NT2/D1 (cell line): ENCODE measurements around the gene BICRA.

Source experiments
- SUZ12 ChIP-seq: IDR thresholded peaks from 2 replicates; pipeline ENCODE4 v1.6.1; 2011; ENCODE audit not compliant: insufficient read length, insufficient read depth; ENCODE audit errors: extremely low read depth
- YY1 ChIP-seq: IDR thresholded peaks from 2 replicates; pipeline ENCODE4 v1.6.1; 2011; ENCODE audit not compliant: insufficient read length, insufficient read depth
- ZNF274 ChIP-seq: IDR thresholded peaks from 2 replicates; pipeline ENCODE4 v1.6.1; 2011; ENCODE audit warnings: mild to moderate bottlenecking, low read depth, low read length

DNA sequence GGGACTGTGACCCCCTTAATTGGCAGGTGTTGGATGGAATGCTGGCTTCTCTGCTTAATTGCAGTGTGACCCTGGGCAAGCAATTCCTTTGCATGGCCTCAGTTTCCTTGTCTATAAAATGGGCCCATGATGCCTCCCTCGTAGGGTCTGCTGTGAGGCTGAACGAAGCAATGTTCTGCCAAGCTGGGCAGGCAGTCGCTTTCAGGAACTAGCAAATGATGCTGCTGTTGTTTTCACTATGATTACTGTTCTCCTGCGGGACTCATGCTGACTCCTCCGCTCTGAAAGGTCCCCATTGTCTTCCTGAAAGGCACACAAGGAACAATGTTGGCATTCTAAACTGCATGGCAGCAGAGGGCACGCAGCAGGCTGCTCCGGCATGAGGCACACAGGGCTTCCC is 6.8 kb downstream of the BICRA start:
- TF ChIP-seq SUZ12 (no peak), ZNF274 (no peak), YY1 (no peak)
